ENCODE results near the gene KRT77. TPM values are rescaled to one million over a fixed set of nuclear protein-coding genes. Genes with fewer than 3 reads are reported as not detected.
"Not testable (repeated sequence)": the region's sequence is repeated elsewhere in the genome, so short reads cannot be mapped to it uniquely, and the experiment has no call there.

Gene KRT77
- total RNA-seq, 6 donors from 2014 or later = not detected

- Histone ChIP-seq H3K4me3 (no peak overlapping the region), H3K27me3 (peaks cover 0 to 31% (median 6%) of the 10 kb centered on the region in 4 donors), H3K36me3 (no peaks in the 10 kb centered on the region), H3K27ac (no peak overlapping the region), H3K4me1 (peaks cover 0 to 11% (median 5%) of the 10 kb centered on the region in 4 donors), H3K9me3 (no peaks in the 10 kb centered on the region)
- no peak for TF ChIP-seq EP300 (IDR thresholded peaks at IDR 0.05)
- no peak for TF ChIP-seq POLR2AphosphoS5 (IDR thresholded peaks at IDR 0.05)
- no peak for TF ChIP-seq POLR2A (IDR thresholded peaks at IDR 0.05)
- TF ChIP-seq CTCF (IDR thresholded peaks at IDR 0.05) = no peak
- 92 to 94% methylated on average over 5 of the region's 5 CpGs for WGBS, 2 donors
- ATAC-seq (ENCODE audit: low FRiP score in 2 of 2) (no peak), DNase-seq (no peak)
Observed at GRCh38 chr12:52716061-52716460, 12.7 kb upstream of the KRT77 start.

GRCh38 chr12:52715416-52715815 is 12.1 kb upstream of the KRT77 start:
- Histone ChIP-seq H3K9me3 (no peaks in the 10 kb centered on the region), H3K4me1 (peaks cover 0 to 11% (median 5%) of the 10 kb centered on the region in 4 donors), H3K4me3 (no peak overlapping the region), H3K27me3 (peaks cover 0 to 31% (median 6%) of the 10 kb centered on the region in 4 donors), H3K36me3 (no peaks in the 10 kb centered on the region), H3K27ac (no peak overlapping the region)
- peak in 1 of 2 donors; percentile 13 for ATAC-seq (ENCODE audit: low FRiP score in 2 of 2)
- 67 to 89% methylated on average over 8 to 11 of the region's 14 CpGs for WGBS, 2 donors
- TF ChIP-seq CTCF (IDR thresholded peaks at IDR 0.05) (peak in 2 of 6 experiments; percentile 7 to 49), POLR2A (IDR thresholded peaks at IDR 0.05) (no peak), EP300 (IDR thresholded peaks at IDR 0.05) (no peak)
- peak; percentile 28 to 40 for DNase-seq

GRCh38 chr12:52714887-52715281 is 11.6 kb upstream of the KRT77 start:
- WGBS, 2 donors = 57 to 61% methylated on average over 4 of the region's 4 CpGs
- DNase-seq (no peak), ATAC-seq (ENCODE audit: low FRiP score in 2 of 2) (no peak)
- Histone ChIP-seq H3K4me1 (peaks cover 0 to 11% (median 5%) of the 10 kb centered on the region in 4 donors), H3K4me3 (no peak overlapping the region), H3K36me3 (no peaks in the 10 kb centered on the region), H3K27me3 (peaks cover 0 to 31% (median 6%) of the 10 kb centered on the region in 4 donors), H3K9me3 (no peaks in the 10 kb centered on the region), H3K27ac (no peak overlapping the region)
- no peak for TF ChIP-seq POLR2AphosphoS5 (IDR thresholded peaks at IDR 0.05)
- no peak for TF ChIP-seq EP300 (IDR thresholded peaks at IDR 0.05)
- no peak for TF ChIP-seq POLR2A (IDR thresholded peaks at IDR 0.05)
- TF ChIP-seq CTCF (IDR thresholded peaks at IDR 0.05) = no peak

- peak in 1 of 2 donors; percentile 15 for ATAC-seq (ENCODE audit: low FRiP score in 2 of 2)
- H3K4me3 ChIP-seq = peak overlapping the region in 1 of 4 donors; percentile 15
Observed at GRCh38 chr12:52713960-52714886, 10.9 kb upstream of the KRT77 start.

GRCh38 chr12:52712122-52712521 is 8.8 kb upstream of the KRT77 start:
- Histone ChIP-seq H3K4me1 (peaks cover 0 to 11% (median 5%) of the 10 kb centered on the region in 4 donors), H3K27me3 (peaks cover 0 to 31% (median 6%) of the 10 kb centered on the region in 4 donors)
- not testable (repeated sequence) for H3K4me3 ChIP-seq; H3K27ac ChIP-seq; ATAC-seq (ENCODE audit: low FRiP score in 2 of 2); H3K9me3 ChIP-seq; DNase-seq; H3K36me3 ChIP-seq
- 87 to 90% methylated on average over 6 of the region's 6 CpGs for WGBS, 2 donors

More at GRCh38 chr12:52713960-52714886, 10.9 kb upstream of the KRT77 start:
- no peak for TF ChIP-seq POLR2AphosphoS5 (IDR thresholded peaks at IDR 0.05)
- DNase-seq = peak in 1 of 2 donors; percentile 82
- H3K4me1 ChIP-seq = peaks cover 0 to 11% (median 5%) of the 10 kb centered on the region in 4 donors
- H3K27me3 ChIP-seq = peaks cover 0 to 31% (median 6%) of the 10 kb centered on the region in 4 donors
- H3K36me3 ChIP-seq = no peaks in the 10 kb centered on the region
- H3K27ac ChIP-seq = no peak overlapping the region
- H3K9me3 ChIP-seq = no peaks in the 10 kb centered on the region
- 0 to 11% methylated on average over 2 to 34 of the region's 72 CpGs for WGBS, 2 donors
